Measurements from ENCODE around the gene SRGAP1.

SRGAP1 gene

GRCh38 chr12:64187794-64188193 is 343.3 kb downstream of the SRGAP1 start:
- no peak overlapping the region for H3K27ac ChIP-seq (ENCODE audit: low read depth, low read length, poor library complexity, severe bottlenecking)

DNA sequence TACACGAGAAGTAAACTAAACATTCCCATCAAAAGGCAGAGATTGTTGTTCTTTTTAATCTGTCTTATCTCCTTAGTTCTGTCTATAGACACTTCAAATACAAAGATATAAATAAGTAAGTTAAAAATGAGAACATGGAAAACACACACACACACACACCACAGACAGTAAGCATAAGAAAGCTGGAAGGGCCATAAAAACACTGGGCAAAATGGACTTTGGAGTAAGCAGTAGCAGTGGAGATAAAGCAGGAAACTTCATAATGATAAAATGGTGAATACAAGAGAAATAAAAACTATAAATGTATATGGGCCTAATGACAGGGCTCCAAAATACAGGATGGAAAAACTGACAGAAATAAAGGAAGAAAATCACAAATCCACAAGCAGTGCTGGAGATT is 345.0 kb downstream of the SRGAP1 start:
- Histone ChIP-seq H3K9me2 (ENCODE audit: low read depth, low read length) (no peaks in the 10 kb centered on the region), H3K79me2 (ENCODE audit: insufficient read depth, low read length) (no peaks in the 10 kb centered on the region), H3K4me3 (ENCODE audit: low read depth, low read length, poor library complexity, severe bottlenecking) (no peak overlapping the region), H3K27ac (ENCODE audit: low read depth, low read length, poor library complexity, severe bottlenecking) (no peak overlapping the region), H3K27me3 (ENCODE audit: insufficient read depth, low read length) (no peaks in the 10 kb centered on the region), H3K9me3 (ENCODE audit: low read length) (no peaks in the 10 kb centered on the region), H3K4me1 (ENCODE audit: insufficient read depth, low read length, severe bottlenecking) (no peaks in the 10 kb centered on the region), H2AFZ (ENCODE audit: low read length) (no peak overlapping the region), H3K9ac (ENCODE audit: low read length) (no peak overlapping the region), H3K4me2 (ENCODE audit: low read length) (no peak overlapping the region), H4K20me1 (ENCODE audit: insufficient read depth, low read length) (no peaks in the 10 kb centered on the region), H3F3A (ENCODE audit: insufficient read depth, low read length) (no peaks in the 10 kb centered on the region), H3K36me3 (ENCODE audit: insufficient read depth, low read length) (peaks cover 21% of the 10 kb centered on the region)
- TF ChIP-seq CTCF (IDR thresholded peaks at IDR 0.05; ENCODE audit: low read length), result no peak
- TF ChIP-seq EZH2 (IDR thresholded peaks at IDR 0.05; ENCODE audit: borderline replicate concordance, low read length), result no peak

More at GRCh38 chr12:64187794-64188193, 343.3 kb downstream of the SRGAP1 start:
- Histone ChIP-seq H3K9ac (ENCODE audit: low read length) (no peak overlapping the region), H3K4me1 (ENCODE audit: insufficient read depth, low read length, severe bottlenecking) (no peaks in the 10 kb centered on the region), H2AFZ (ENCODE audit: low read length) (no peak overlapping the region), H3K79me2 (ENCODE audit: insufficient read depth, low read length) (no peaks in the 10 kb centered on the region), H4K20me1 (ENCODE audit: insufficient read depth, low read length) (no peaks in the 10 kb centered on the region), H3K27me3 (ENCODE audit: insufficient read depth, low read length) (no peaks in the 10 kb centered on the region), H3K9me3 (ENCODE audit: low read length) (no peaks in the 10 kb centered on the region), H3K9me2 (ENCODE audit: low read depth, low read length) (no peaks in the 10 kb centered on the region), H3K4me2 (ENCODE audit: low read length) (no peak overlapping the region), H3F3A (ENCODE audit: insufficient read depth, low read length) (no peaks in the 10 kb centered on the region), H3K4me3 (ENCODE audit: low read depth, low read length, poor library complexity, severe bottlenecking) (no peak overlapping the region), H3K36me3 (ENCODE audit: insufficient read depth, low read length) (peaks cover 4% of the 10 kb centered on the region; the same call in 1 of the 2 replicates)
- TF ChIP-seq CTCF (IDR thresholded peaks at IDR 0.05; ENCODE audit: low read length), result no peak
- TF ChIP-seq EZH2 (IDR thresholded peaks at IDR 0.05; ENCODE audit: borderline replicate concordance, low read length), result no peak

DNA sequence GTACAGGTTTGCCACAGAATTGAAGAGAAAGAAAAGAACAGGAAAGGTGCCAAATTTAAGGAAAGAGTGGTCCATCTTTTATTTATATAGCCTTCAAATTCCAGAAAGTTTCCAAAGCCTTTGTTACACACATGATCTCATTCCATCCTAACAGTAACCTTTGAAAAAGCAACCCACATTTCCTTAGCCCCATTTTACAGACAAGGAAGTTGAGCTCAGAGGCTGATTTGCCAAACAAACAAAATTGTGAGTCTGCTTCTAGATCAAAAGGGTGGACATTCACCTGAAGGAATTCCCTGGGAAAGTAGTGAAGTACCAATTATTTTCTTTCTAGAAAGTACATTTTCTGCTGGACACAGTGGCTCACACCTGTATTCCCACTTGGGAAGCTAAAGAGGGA is 345.6 kb downstream of the SRGAP1 start:
- Histone ChIP-seq H4K20me1 (ENCODE audit: insufficient read depth, low read length) (no peaks in the 10 kb centered on the region), H3K4me1 (ENCODE audit: insufficient read depth, low read length, severe bottlenecking) (no peaks in the 10 kb centered on the region), H3K36me3 (ENCODE audit: insufficient read depth, low read length) (peaks cover 22% of the 10 kb centered on the region), H3K79me2 (ENCODE audit: insufficient read depth, low read length) (no peaks in the 10 kb centered on the region), H2AFZ (ENCODE audit: low read length) (no peak overlapping the region), H3K9me3 (ENCODE audit: low read length) (no peaks in the 10 kb centered on the region), H3K4me3 (ENCODE audit: low read depth, low read length, poor library complexity, severe bottlenecking) (no peak overlapping the region), H3K27ac (ENCODE audit: low read depth, low read length, poor library complexity, severe bottlenecking) (no peak overlapping the region), H3K27me3 (ENCODE audit: insufficient read depth, low read length) (no peaks in the 10 kb centered on the region), H3K4me2 (ENCODE audit: low read length) (no peak overlapping the region), H3K9me2 (ENCODE audit: low read depth, low read length) (no peaks in the 10 kb centered on the region), H3K9ac (ENCODE audit: low read length) (no peak overlapping the region), H3F3A (ENCODE audit: insufficient read depth, low read length) (no peaks in the 10 kb centered on the region)
- TF ChIP-seq CTCF (IDR thresholded peaks at IDR 0.05; ENCODE audit: low read length) (no peak), EZH2 (IDR thresholded peaks at IDR 0.05; ENCODE audit: borderline replicate concordance, low read length) (no peak)

Measured in OCI-LY1 (cell line).